ENCODE data around the gene DNAH9.

DNA sequence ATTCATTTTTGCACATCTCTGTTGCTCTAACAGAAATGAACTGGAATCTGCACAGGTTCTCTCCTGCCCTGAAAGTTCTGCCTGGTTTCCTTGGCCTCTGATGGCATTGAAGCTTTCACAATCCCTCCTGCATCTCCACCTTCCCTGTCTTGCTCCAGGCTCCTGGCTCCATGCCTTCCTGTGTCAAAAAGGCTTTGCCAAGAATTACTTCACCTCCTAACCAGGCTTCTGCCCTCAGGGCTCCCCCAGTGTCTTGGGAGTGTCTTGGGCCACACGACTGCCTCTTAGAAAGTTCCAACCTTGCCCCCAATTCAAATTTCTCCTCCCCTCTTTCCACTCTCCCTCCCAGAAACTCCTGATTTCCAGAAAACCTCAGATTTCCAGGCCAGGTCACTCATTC lies 37.0 kb upstream of the DNAH9 start:
- TF ChIP-seq, protein P1, sequence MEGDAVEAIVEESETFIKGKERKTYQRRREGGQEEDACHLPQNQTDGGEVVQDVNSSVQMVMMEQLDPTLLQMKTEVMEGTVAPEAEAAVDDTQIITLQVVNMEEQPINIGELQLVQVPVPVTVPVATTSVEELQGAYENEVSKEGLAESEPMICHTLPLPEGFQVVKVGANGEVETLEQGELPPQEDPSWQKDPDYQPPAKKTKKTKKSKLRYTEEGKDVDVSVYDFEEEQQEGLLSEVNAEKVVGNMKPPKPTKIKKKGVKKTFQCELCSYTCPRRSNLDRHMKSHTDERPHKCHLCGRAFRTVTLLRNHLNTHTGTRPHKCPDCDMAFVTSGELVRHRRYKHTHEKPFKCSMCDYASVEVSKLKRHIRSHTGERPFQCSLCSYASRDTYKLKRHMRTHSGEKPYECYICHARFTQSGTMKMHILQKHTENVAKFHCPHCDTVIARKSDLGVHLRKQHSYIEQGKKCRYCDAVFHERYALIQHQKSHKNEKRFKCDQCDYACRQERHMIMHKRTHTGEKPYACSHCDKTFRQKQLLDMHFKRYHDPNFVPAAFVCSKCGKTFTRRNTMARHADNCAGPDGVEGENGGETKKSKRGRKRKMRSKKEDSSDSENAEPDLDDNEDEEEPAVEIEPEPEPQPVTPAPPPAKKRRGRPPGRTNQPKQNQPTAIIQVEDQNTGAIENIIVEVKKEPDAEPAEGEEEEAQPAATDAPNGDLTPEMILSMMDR (IDR thresholded peaks at IDR 0.05; ENCODE audit: low read depth, low read length): no peak
- no peak for TF ChIP-seq EZH2phosphoT487 (IDR thresholded peaks at IDR 0.05; ENCODE audit: low read depth)

Data from OCI-LY3 (cell line).